A673 (cell line): ENCODE results near the gene LRRC23. TPM values are rescaled to one million over a fixed set of nuclear protein-coding genes. Genes with fewer than 3 reads are reported as not detected.
"Not testable (repeated sequence)": the region's sequence is repeated elsewhere in the genome, so short reads cannot be mapped to it uniquely, and the experiment has no call there.

Experiments used
- BruUV-seq: library from RNA; stranded (reverse); fragments of 400-500 nt; replicated peaks from 2 replicates; lab custom pipeline; 2021; lab: Mats Ljungman, UMichigan
- CTCF ChIA-PET: fragments of 300-600 bp; sonication (Branson Sonifier 250); formaldehyde crosslinking; loops from one replicate; lab custom pipeline; 2022; ENCODE audit warnings: antibody characterized with exemption; lab: Charles Lee
- POLR2A ChIA-PET: fragments of 300-600 bp; sonication (Branson Sonifier 250); formaldehyde crosslinking; loops from one replicate; lab custom pipeline; 2022; ENCODE audit warnings: antibody characterized with exemption; ENCODE audit not compliant: low non-redundant PET; lab: Charles Lee
- DNase-seq: peaks from one replicate; pipeline ENCODE4 v3.0.0-alpha.2; 2015; ENCODE audit warnings: low spot score
- H3K27ac ChIP-seq: fragments of 200-600 bp; sonication (generic); 2 replicates; pipeline ENCODE4 v1.5.1; 2016; ENCODE audit warnings: mixed run types, low read depth, mild to moderate bottlenecking, mixed read lengths, antibody characterized with exemption, low read length; ENCODE audit not compliant: poor library complexity, severe bottlenecking
- H3K27me3 ChIP-seq: fragments of 200-600 bp; sonication (generic); replicated peaks from 2 replicates; pipeline ENCODE4 v1.6.1; 2017; ENCODE audit warnings: mixed run types, low read depth, mild to moderate bottlenecking, mixed read lengths, antibody characterized with exemption, low read length; ENCODE audit not compliant: insufficient read depth, poor library complexity
- H3K36me3 ChIP-seq: fragments of 200-600 bp; sonication (generic); 2 replicates; pipeline ENCODE4 v1.6.1; 2016; ENCODE audit warnings: mixed run types, mild to moderate bottlenecking, mixed read lengths, antibody characterized with exemption, low read length; ENCODE audit not compliant: insufficient read depth, poor library complexity, severe bottlenecking
- H3K4me1 ChIP-seq: fragments of 200-600 bp; sonication (generic); 2 replicates; pipeline ENCODE4 v1.6.1; 2017; ENCODE audit warnings: mixed run types, mild to moderate bottlenecking, mixed read lengths, antibody characterized with exemption, low read length; ENCODE audit not compliant: insufficient read depth, poor library complexity, severe bottlenecking
- H3K4me3 ChIP-seq: fragments of 200-600 bp; sonication (generic); 2 replicates; pipeline ENCODE4 v1.5.1; 2016; ENCODE audit warnings: low read depth, mixed run types, mild to moderate bottlenecking, mixed read lengths, low read length; ENCODE audit not compliant: poor library complexity, severe bottlenecking
- H3K9me3 ChIP-seq: fragments of 200-600 bp; sonication (generic); 2 replicates; pipeline ENCODE4 v1.6.1; 2016; ENCODE audit warnings: mixed run types, low read depth, mild to moderate bottlenecking, mixed read lengths, antibody characterized with exemption, low read length; ENCODE audit not compliant: poor library complexity, severe bottlenecking
- EZH2 ChIP-seq: fragments of 200-600 bp; sonication (generic); IDR thresholded peaks from 2 replicates; pipeline ENCODE4 v1.6.1; 2017; ENCODE audit warnings: borderline replicate concordance, low read depth, mild to moderate bottlenecking, mixed read lengths, antibody characterized with exemption, low read length; ENCODE audit not compliant: poor library complexity, severe bottlenecking
- intact Hi-C: fragments of 100-400 bp; cut with micrococcal nuclease; formaldehyde crosslinking; loops from one replicate; pipeline ENCODE4 v1.10.0; 2022; ENCODE audit not compliant: unreplicated experiment
- total RNA-seq: library from RNA; stranded (reverse); gene quantifications from 2 replicates; pipeline ENCODE4 v1.2.3, GENCODE V29; 2021
- TF ChIP-seq, protein P1 (sequence below): fragments of 300-800, 200-600 bp; sonication (generic); conservative IDR thresholded peaks from 2 replicates; pipeline ENCODE4 v1.5.1; 2017; ENCODE audit warnings: low read depth, mild to moderate bottlenecking, antibody characterized with exemption, low read length, moderate library complexity, mixed read lengths

LRRC23 gene
- total RNA-seq, 1 experiment from 2014 or later = 7.7 TPM

DNA sequence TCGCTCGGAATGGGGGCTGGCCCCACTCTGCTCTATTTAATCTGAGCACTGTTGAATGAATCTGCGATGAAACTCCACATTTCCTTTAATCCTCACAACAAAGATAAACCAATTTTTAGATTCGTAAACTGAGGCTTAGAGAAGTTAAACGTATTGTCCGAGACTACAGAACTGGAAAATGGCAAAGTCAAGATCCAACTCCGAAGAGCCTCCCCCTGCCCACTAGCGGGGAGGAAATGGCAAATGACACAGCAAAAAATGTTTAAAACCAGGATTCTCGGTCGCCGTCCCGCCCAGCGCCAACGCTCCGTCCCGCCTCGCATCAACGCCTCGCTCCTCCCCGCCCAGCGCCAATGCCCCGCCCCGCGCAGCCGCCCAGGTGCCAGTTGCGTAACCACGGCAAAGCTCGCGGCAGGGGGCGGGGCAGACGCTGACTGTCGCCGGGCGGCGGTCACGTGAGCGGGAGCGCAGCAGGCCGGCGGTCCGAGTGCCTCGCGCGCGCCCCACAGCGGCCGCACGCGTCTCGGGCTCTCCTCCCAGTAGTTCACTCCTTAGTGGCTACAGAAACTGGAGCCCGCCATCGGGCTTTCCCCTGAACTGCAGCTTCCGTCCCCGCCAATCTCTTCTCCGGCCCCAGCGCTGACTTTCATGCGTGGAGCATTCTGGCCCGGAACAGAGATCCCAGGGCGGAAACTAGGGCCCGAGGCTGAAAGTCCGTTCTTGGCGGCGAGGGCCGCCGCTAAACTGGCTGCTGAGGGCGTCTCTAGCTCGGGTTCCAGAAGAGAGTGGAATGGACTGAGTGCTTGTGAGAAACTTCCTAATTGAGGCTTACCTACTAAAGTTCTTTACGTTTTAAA is 13.6 kb upstream of the LRRC23 start:
- Histone ChIP-seq H3K27ac (peak overlapping the region; percentile 97), H3K36me3 (no peaks in the 10 kb centered on the region), H3K27me3 (no peaks in the 10 kb centered on the region), H3K9me3 (no peaks in the 10 kb centered on the region), H3K4me1 (peaks cover 7% of the 10 kb centered on the region), H3K4me3 (peak overlapping the region; percentile 46)
- ChIA-PET CTCF (interaction anchor here (0.6 to 1.4 kb wide), 8 partner anchors 12 to 74 kb away, joined by 3 to 6 read pairs (median 4); partner anchors contain the start of genes SPSB2 and USP5), POLR2A (interaction anchor here (0.6 kb wide), 5 partner anchors 22 to 627 kb away, joined by 3 to 6 read pairs (median 3); no protein-coding TSS in a partner anchor)
- intact Hi-C loops = loop anchor here (2.0 kb wide), 1 partner anchor 18 kb away; the partner anchor contains the start of gene SPSB2
- peak; percentile 98 for DNase-seq
- no TSS peak for BruUV-seq
- TF ChIP-seq, protein P1, sequence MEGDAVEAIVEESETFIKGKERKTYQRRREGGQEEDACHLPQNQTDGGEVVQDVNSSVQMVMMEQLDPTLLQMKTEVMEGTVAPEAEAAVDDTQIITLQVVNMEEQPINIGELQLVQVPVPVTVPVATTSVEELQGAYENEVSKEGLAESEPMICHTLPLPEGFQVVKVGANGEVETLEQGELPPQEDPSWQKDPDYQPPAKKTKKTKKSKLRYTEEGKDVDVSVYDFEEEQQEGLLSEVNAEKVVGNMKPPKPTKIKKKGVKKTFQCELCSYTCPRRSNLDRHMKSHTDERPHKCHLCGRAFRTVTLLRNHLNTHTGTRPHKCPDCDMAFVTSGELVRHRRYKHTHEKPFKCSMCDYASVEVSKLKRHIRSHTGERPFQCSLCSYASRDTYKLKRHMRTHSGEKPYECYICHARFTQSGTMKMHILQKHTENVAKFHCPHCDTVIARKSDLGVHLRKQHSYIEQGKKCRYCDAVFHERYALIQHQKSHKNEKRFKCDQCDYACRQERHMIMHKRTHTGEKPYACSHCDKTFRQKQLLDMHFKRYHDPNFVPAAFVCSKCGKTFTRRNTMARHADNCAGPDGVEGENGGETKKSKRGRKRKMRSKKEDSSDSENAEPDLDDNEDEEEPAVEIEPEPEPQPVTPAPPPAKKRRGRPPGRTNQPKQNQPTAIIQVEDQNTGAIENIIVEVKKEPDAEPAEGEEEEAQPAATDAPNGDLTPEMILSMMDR = peak; percentile 77
- no peak for TF ChIP-seq EZH2

- intact Hi-C loops = loop anchor here (2.0 kb wide), 1 partner anchor 19 kb away; the partner anchor contains the start of gene SPSB2
- Histone ChIP-seq H3K4me3 (peak overlapping the region; percentile 46), H3K27me3 (no peaks in the 10 kb centered on the region), H3K27ac (peak overlapping the region; percentile 97), H3K9me3 (no peaks in the 10 kb centered on the region), H3K36me3 (no peaks in the 10 kb centered on the region), H3K4me1 (peaks cover 7% of the 10 kb centered on the region)
- DNase-seq = no peak
- ChIA-PET POLR2A (interaction anchor here (0.6 kb wide), 3 partner anchors 39 to 628 kb away, joined by 3 to 4 read pairs (median 3); no protein-coding TSS in a partner anchor), CTCF (interaction anchor here (0.6 to 1.4 kb wide), 8 partner anchors 11 to 73 kb away, joined by 3 to 6 read pairs (median 4); partner anchors contain the start of genes SPSB2 and USP5)
- no peak for TF ChIP-seq EZH2
- TF ChIP-seq, protein P1 = no peak
- TSS peak; percentile 77 for BruUV-seq
Observed at GRCh38 chr12:6891646-6892001, 13.0 kb upstream of the LRRC23 start.

DNA sequence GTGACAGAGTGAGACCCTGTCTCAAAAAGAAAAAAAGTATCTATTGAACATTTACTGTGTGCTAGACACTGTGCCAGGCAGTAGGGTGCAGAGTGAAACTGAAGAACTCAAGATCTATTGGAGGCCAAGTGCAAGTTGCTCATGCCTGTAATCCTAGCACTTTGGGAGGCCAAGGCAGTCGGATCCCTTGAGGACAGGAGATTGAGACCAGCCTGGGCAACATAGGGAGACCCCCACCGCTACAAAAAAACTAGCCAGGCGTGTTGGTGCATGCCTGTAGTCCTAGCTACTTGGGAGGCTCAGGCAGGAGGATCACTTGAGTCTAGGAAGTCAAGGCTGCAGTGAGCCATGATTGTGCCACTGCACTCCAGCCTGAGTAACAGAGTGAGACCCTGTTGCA is 11.9 kb upstream of the LRRC23 start:
- H3K4me3 ChIP-seq, POLR2A ChIA-PET, H3K27ac ChIP-seq, DNase-seq, H3K9me3 ChIP-seq, H3K27me3 ChIP-seq, BruUV-seq, H3K36me3 ChIP-seq, H3K4me1 ChIP-seq, CTCF ChIA-PET, intact Hi-C loops: not testable (repeated sequence)
